Esophagus squamous epithelium (tissue), 4 donors: ENCODE results near the gene PLPPR2.

Experiments used
- POLR2A ChIP-seq, 4 donors: fragments of 450-650 bp; IDR thresholded peaks; one replicate each; pipeline ENCODE4 v1.6.1; 2017; ENCODE audit warnings: antibody characterized with exemption in 4 of 4, mild to moderate bottlenecking in 4 of 4, moderate library complexity in 3 of 4
- TF ChIP-seq, protein P1 (sequence below), 6 experiments: fragments of 450-650 bp in 4 of 6; fragments of 200-600 bp in 2 of 6; sonication (generic) in 2 of 6; IDR thresholded peaks; one replicate each; pipeline ENCODE4 v1.5.1; 2016 to 2019; ENCODE audit warnings: antibody characterized with exemption in 6 of 6, mild to moderate bottlenecking in 4 of 6, moderate library complexity in 4 of 6

DNA sequence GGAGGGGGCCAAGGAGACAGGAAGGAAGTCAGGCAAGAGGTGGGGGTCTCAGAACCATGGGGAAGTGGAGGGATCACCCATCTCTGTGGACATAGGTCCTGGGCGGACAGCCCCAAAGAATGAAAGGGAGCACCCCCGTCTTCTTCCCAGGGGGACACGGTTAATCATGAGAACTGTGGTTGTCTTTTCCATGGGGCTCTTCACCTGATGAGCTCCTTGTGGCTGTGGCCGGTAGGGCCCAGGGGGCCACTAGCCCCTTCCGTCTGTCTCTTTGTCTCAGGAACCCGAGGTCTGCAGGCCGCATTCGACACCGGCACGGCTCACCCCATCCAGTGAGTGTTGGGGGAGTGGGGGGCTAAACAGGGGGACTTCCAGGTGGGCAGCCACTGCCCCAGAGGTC, 8.6 kb downstream of the PLPPR2 start:
- TF ChIP-seq, protein P1, sequence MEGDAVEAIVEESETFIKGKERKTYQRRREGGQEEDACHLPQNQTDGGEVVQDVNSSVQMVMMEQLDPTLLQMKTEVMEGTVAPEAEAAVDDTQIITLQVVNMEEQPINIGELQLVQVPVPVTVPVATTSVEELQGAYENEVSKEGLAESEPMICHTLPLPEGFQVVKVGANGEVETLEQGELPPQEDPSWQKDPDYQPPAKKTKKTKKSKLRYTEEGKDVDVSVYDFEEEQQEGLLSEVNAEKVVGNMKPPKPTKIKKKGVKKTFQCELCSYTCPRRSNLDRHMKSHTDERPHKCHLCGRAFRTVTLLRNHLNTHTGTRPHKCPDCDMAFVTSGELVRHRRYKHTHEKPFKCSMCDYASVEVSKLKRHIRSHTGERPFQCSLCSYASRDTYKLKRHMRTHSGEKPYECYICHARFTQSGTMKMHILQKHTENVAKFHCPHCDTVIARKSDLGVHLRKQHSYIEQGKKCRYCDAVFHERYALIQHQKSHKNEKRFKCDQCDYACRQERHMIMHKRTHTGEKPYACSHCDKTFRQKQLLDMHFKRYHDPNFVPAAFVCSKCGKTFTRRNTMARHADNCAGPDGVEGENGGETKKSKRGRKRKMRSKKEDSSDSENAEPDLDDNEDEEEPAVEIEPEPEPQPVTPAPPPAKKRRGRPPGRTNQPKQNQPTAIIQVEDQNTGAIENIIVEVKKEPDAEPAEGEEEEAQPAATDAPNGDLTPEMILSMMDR (IDR thresholded peaks at IDR 0.05), result no peak
- TF ChIP-seq POLR2A (IDR thresholded peaks at IDR 0.05), result no peak
